IPS-20b (cell line): ENCODE data around the gene NF1.

Source experiments
- H3K27ac ChIP-seq: one replicate; pipeline ENCODE4 v1.5.1; 2013; ENCODE audit warnings: low read length
- H3K27me3 ChIP-seq: 2 replicates; pipeline ENCODE4 v1.6.1; 2013; ENCODE audit warnings: mild to moderate bottlenecking, low read length, inconsistent platforms; ENCODE audit not compliant: insufficient read depth
- H3K36me3 ChIP-seq: 2 replicates; pipeline ENCODE4 v1.6.1; 2013; ENCODE audit warnings: low read depth, mild to moderate bottlenecking, inconsistent platforms, low read length, moderate library complexity; ENCODE audit not compliant: insufficient read depth
- H3K4me1 ChIP-seq: 2 replicates; pipeline ENCODE4 v1.6.1; 2013; ENCODE audit warnings: mild to moderate bottlenecking, control low read depth, inconsistent platforms, low read length, moderate library complexity; ENCODE audit not compliant: insufficient read depth
- H3K4me3 ChIP-seq: 2 replicates; pipeline ENCODE4 v1.5.1; 2013; ENCODE audit warnings: mild to moderate bottlenecking, low read length, inconsistent platforms
- H3K9ac ChIP-seq: 2 replicates; pipeline ENCODE4 v1.6.1; 2013; ENCODE audit warnings: low read depth, mild to moderate bottlenecking, inconsistent platforms, low read length, moderate library complexity
- H3K9me3 ChIP-seq: 2 replicates; pipeline ENCODE4 v1.6.1; 2013; ENCODE audit warnings: mild to moderate bottlenecking, low read depth, low read length, inconsistent platforms; ENCODE audit not compliant: insufficient read depth

NF1 gene

DNA sequence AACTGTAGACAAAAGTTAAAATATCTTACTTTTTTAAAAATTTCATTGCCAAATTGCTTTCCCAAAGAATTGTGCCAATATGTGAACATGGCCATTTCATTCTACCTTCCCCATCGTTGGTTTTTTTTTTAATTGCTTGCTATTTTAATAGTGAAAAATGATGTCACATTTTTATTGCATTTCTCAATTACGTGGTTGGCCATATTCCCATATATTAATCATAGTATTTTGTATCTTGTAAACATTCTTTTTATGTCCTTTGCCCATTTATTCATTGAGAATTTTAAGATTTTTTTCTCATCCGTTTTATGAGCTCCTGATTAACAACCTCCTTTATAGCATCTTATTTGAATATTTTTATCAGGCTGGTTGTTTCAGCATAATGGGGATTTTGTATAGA is 195.0 kb downstream of the NF1 start:
- Histone ChIP-seq H3K4me1 (no peaks in the 10 kb centered on the region), H3K9ac (no peak overlapping the region), H3K36me3 (no peaks in the 10 kb centered on the region), H3K27ac (no peak overlapping the region), H3K4me3 (no peak overlapping the region), H3K27me3 (no peaks in the 10 kb centered on the region), H3K9me3 (no peaks in the 10 kb centered on the region)

DNA sequence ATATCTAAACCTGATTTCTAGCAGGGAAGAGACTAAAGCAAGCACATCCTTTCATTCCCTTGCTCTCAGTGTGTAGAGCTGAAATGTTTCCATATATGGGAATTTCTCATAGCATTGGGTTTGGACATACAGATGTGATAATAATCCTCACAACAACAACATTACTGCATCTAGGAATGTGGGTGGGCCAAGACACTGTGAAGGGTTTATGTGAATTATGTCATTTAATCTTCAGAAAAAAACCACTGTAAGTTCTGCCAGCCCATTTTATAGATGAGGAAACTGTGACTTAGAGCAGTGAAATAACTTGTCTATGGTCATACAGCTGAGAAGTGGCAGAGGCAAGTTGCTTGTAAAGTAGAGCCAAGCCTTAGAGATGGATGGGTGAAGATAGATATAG is 197.0 kb downstream of the NF1 start:
- no peaks in the 10 kb centered on the region for H3K9me3 ChIP-seq
- H3K9ac ChIP-seq: no peak overlapping the region
- H3K27me3 ChIP-seq: no peaks in the 10 kb centered on the region
- H3K4me3 ChIP-seq: no peak overlapping the region
- H3K4me1 ChIP-seq: no peaks in the 10 kb centered on the region; the same call in 1 of the 2 replicates
- H3K36me3 ChIP-seq: no peaks in the 10 kb centered on the region
- no peak overlapping the region for H3K27ac ChIP-seq

- H3K36me3 ChIP-seq: no peaks in the 10 kb centered on the region
- no peaks in the 10 kb centered on the region; the same call in 1 of the 2 replicates for H3K4me1 ChIP-seq
- no peaks in the 10 kb centered on the region for H3K27me3 ChIP-seq
- H3K9me3 ChIP-seq: no peaks in the 10 kb centered on the region
- no peak overlapping the region for H3K9ac ChIP-seq
- H3K27ac ChIP-seq: no peak overlapping the region
- no peak overlapping the region for H3K4me3 ChIP-seq
These were observed 198.8 kb downstream of the NF1 start for GRCh38 chr17:31293581-31293980.

DNA sequence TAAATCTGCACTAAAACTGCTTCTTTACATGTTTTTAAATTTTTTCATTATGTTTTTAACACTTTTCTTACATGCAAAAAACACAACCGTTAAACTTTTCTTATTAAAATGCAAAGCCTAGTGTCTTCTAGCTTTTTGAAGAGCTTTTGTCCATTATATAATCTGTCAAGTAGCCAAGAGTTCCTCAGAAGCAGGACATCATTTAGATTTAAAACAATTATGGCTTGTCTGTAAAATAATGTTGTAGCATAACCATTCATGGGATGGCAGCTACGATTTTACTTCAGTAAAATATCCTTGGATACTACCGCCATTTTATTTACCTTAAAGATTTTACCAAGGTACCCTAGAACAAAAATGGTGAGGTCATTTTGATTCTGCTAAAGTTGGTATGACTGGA is 199.5 kb downstream of the NF1 start:
- no peak overlapping the region for H3K9ac ChIP-seq
- H3K36me3 ChIP-seq: no peaks in the 10 kb centered on the region
- H3K27ac ChIP-seq: no peak overlapping the region
- no peaks in the 10 kb centered on the region for H3K9me3 ChIP-seq
- H3K27me3 ChIP-seq: no peaks in the 10 kb centered on the region
- no peaks in the 10 kb centered on the region; the same call in 1 of the 2 replicates for H3K4me1 ChIP-seq
- H3K4me3 ChIP-seq: no peak overlapping the region

- Histone ChIP-seq H3K9me3 (no peaks in the 10 kb centered on the region), H3K9ac (no peak overlapping the region), H3K36me3 (no peaks in the 10 kb centered on the region), H3K27ac (no peak overlapping the region), H3K27me3 (no peaks in the 10 kb centered on the region), H3K4me1 (no peaks in the 10 kb centered on the region; the same call in 1 of the 2 replicates), H3K4me3 (no peak overlapping the region)
These were observed 200.2 kb downstream of the NF1 start for GRCh38 chr17:31294820-31295488.

GRCh38 chr17:31295489-31295871 is 200.7 kb downstream of the NF1 start:
- Histone ChIP-seq H3K36me3 (no peaks in the 10 kb centered on the region), H3K4me3 (no peak overlapping the region), H3K9me3 (no peaks in the 10 kb centered on the region), H3K27ac (no peak overlapping the region), H3K9ac (no peak overlapping the region), H3K4me1 (no peaks in the 10 kb centered on the region; the same call in 1 of the 2 replicates), H3K27me3 (no peaks in the 10 kb centered on the region)

- H3K9ac ChIP-seq: no peak overlapping the region
- H3K4me1 ChIP-seq: no peaks in the 10 kb centered on the region; the same call in 1 of the 2 replicates
- no peak overlapping the region for H3K27ac ChIP-seq
- no peaks in the 10 kb centered on the region for H3K36me3 ChIP-seq
- no peaks in the 10 kb centered on the region for H3K9me3 ChIP-seq
- no peak overlapping the region for H3K4me3 ChIP-seq
- no peaks in the 10 kb centered on the region for H3K27me3 ChIP-seq
These were observed 201.4 kb downstream of the NF1 start for GRCh38 chr17:31296142-31296541.

DNA sequence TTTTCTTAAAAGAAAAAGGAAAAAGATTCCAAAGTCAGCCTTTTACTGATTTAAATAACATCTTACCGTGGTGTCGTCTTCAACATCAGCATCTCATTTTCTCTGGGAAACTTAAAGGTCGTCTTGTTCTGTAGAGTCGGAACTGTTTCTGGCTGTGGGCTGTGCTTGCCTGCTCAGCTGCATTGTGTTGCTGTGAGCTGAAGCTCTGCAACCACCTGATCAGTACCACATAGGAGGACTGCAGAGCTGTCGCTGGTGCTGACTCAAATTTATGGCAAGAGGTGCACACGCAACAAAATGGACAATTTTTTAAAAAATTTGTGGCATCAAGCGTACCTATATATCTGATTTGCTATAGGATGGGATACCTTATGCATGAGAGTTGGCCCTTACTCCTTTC is 202.3 kb downstream of the NF1 start, which contains the start of gene OMG:
TSS of gene OMG (minus strand) at position 150 of the 400 bp plus-strand sequence. CDS start 908 bp downstream, outside the sequence.
- no peak within 1 kb of the TSS for H3K27ac ChIP-seq
- H3K4me1 ChIP-seq: no peaks in the 10 kb centered on the region; the same call in 1 of the 2 replicates
- H3K9ac ChIP-seq: no peak within 1 kb of the TSS
- no peak within 1 kb of the TSS for H3K4me3 ChIP-seq
- H3K9me3 ChIP-seq: no peaks in the 10 kb centered on the region
- no peaks in the 10 kb centered on the region for H3K36me3 ChIP-seq
- H3K27me3 ChIP-seq: no peaks in the 10 kb centered on the region

DNA sequence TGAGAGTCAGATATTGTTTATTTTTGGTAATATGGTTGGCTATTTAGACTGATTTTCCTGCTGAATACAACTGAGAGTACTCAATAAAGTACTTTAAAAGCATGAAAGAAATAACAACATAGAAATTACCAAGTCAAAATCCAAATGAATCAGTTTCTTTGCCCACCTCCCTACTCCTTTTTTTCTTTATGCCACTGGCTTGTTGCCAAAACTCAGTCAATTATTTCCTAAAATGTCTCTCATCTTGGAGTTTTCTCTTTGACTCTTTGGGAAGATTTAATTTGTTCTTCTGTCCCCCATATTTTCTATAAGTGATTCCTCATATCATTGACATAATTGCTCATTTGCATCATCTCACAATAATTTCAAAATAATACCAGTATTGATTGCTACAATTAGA is 204.8 kb downstream of the NF1 start:
- H3K4me1 ChIP-seq: no peaks in the 10 kb centered on the region; the same call in 1 of the 2 replicates
- H3K27ac ChIP-seq: no peak overlapping the region
- H3K36me3 ChIP-seq: no peaks in the 10 kb centered on the region
- no peaks in the 10 kb centered on the region for H3K9me3 ChIP-seq
- no peaks in the 10 kb centered on the region for H3K27me3 ChIP-seq
- H3K4me3 ChIP-seq: no peak overlapping the region
- H3K9ac ChIP-seq: no peak overlapping the region

DNA sequence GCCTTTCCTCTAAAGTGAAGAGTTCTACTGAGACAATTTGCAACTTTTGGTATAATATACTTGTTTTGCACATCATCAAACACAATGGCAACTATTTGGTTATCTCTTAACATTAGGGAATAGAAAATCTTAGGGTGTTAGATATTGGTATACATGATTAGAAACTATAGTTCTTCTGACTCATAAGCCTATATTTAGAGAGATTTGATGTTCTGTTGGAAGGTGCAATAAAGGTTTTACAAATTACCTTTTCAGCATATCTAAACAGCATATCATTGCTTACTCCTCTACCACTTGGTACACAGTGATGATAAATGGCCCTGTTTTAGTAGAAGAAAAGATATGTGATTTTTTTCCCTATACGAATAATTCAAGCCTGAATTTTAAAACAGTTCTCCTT is 212.9 kb downstream of the NF1 start:
- Histone ChIP-seq H3K4me3 (no peak overlapping the region), H3K9me3 (no peaks in the 10 kb centered on the region), H3K27me3 (no peaks in the 10 kb centered on the region), H3K27ac (no peak overlapping the region), H3K4me1 (no peaks in the 10 kb centered on the region), H3K36me3 (no peaks in the 10 kb centered on the region), H3K9ac (no peak overlapping the region)

DNA sequence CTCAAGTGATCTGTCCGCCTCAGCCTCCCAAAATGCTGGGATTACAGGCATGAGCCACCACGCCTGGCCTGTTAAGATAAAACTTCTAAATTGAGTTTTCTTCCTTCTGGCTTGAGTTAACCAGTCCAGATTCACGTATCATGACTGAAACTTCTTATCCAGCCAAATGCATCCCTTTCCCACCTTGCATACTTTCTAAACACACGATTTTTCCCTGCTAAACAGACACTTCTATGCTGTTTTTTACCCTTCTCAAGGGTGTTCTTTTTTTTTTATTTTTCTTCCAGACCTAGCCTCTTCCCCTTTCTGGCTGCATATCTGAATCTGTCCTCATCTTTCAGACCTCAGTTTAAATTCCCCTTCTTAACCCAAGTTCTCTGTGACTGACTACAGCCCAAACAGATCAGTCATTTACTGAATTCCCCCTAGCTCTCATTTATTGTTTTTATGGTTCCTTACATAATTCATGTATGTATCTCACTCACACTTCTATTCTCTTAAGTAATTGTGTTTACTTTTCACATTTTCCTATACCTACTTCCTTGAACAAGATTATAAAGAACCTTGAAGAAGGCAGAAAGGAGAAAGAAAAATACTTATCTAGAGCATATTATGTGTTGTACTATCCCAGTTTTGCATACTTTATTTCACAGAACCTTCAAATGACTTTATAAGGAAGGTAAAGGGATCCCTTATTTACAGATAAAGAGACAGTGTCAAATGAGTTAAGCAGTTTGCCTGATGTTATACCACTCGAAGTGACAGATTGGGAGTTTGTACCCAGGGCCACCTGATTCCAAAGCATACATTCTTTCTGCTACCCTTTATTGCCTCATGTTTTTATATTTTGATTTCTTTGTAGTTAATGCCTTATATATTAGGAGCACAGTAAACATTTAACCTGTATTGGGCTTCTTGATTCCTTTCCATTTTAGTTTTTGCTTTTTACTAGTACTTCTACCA is 213.9 kb downstream of the NF1 start:
- Histone ChIP-seq H3K36me3 (no peaks in the 10 kb centered on the region), H3K27me3 (no peaks in the 10 kb centered on the region), H3K9me3 (no peaks in the 10 kb centered on the region), H3K4me1 (no peaks in the 10 kb centered on the region), H3K4me3 (no peak overlapping the region), H3K9ac (no peak overlapping the region), H3K27ac (no peak overlapping the region)

DNA sequence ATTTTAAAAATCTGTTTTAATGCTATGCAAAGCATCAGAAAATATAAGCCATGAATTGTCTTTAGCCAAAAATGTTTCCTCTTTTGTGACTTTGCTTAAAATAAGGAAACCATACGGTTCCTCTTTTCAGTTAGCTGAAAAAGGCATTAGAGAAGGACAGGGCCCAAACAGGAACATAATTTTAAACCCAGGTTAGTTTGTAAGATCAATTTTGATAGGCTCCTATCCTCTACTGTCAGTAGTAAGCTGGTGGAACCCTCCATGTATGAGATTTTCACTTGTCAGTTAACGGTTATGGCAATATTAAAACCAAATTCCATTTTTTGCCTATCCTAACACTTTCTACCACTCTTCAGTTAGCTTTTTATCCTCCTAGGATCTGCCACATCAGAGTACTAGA is 214.8 kb downstream of the NF1 start:
- H3K36me3 ChIP-seq: no peaks in the 10 kb centered on the region
- no peaks in the 10 kb centered on the region for H3K9me3 ChIP-seq
- no peaks in the 10 kb centered on the region for H3K4me1 ChIP-seq
- H3K27me3 ChIP-seq: no peaks in the 10 kb centered on the region
- no peak overlapping the region for H3K9ac ChIP-seq
- H3K27ac ChIP-seq: no peak overlapping the region
- H3K4me3 ChIP-seq: no peak overlapping the region
